ENCODE results near the gene RNF213. TPM values are rescaled to one million over a fixed set of nuclear protein-coding genes. Genes with fewer than 3 reads are reported as not detected.

Gene RNF213
- total and polyA plus RNA-seq, 4 donors: 67.0 to 198 (median 106) TPM

GRCh38 chr17:80331820-80332219, 71.2 kb downstream of the RNF213 start:
- H3K4me1 ChIP-seq (ENCODE audit: control insufficient read depth in 5 of 5, insufficient read depth in 5 of 5, low read length in 5 of 5): no peaks in the 10 kb centered on the region
- no peaks in the 10 kb centered on the region for H3K9me3 ChIP-seq (ENCODE audit: control insufficient read depth in 4 of 4, insufficient read depth in 3 of 4, low read length in 3 of 4)
- H3K36me3 ChIP-seq (ENCODE audit: control insufficient read depth in 4 of 4, insufficient read depth in 4 of 4, low read length in 4 of 4): peaks cover 40 to 54% (median 45%) of the 10 kb centered on the region in 4 donors
- DNase-seq: no peak
- TF ChIP-seq, protein P1, sequence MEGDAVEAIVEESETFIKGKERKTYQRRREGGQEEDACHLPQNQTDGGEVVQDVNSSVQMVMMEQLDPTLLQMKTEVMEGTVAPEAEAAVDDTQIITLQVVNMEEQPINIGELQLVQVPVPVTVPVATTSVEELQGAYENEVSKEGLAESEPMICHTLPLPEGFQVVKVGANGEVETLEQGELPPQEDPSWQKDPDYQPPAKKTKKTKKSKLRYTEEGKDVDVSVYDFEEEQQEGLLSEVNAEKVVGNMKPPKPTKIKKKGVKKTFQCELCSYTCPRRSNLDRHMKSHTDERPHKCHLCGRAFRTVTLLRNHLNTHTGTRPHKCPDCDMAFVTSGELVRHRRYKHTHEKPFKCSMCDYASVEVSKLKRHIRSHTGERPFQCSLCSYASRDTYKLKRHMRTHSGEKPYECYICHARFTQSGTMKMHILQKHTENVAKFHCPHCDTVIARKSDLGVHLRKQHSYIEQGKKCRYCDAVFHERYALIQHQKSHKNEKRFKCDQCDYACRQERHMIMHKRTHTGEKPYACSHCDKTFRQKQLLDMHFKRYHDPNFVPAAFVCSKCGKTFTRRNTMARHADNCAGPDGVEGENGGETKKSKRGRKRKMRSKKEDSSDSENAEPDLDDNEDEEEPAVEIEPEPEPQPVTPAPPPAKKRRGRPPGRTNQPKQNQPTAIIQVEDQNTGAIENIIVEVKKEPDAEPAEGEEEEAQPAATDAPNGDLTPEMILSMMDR (IDR thresholded peaks at IDR 0.05; ENCODE audit: control extremely low read depth, extremely low read depth): no peak
- ATAC-seq (ENCODE audit: insufficient read depth, low FRiP score): no peak
- no peak overlapping the region for H3K27ac ChIP-seq (ENCODE audit: low read depth in 1 of 2, low read length in 1 of 2)
- no peak overlapping the region for H3K4me3 ChIP-seq
- H3K27me3 ChIP-seq (ENCODE audit: control insufficient read depth in 3 of 3, insufficient read depth in 3 of 3, low read length in 2 of 3): no peaks in the 10 kb centered on the region
- H3K9ac ChIP-seq (ENCODE audit: insufficient read depth in 1 of 2, low read length in 2 of 2): no peak overlapping the region
- WGBS, 2 donors: 88 to 92% methylated on average over 10 of the region's 10 CpGs

DNA sequence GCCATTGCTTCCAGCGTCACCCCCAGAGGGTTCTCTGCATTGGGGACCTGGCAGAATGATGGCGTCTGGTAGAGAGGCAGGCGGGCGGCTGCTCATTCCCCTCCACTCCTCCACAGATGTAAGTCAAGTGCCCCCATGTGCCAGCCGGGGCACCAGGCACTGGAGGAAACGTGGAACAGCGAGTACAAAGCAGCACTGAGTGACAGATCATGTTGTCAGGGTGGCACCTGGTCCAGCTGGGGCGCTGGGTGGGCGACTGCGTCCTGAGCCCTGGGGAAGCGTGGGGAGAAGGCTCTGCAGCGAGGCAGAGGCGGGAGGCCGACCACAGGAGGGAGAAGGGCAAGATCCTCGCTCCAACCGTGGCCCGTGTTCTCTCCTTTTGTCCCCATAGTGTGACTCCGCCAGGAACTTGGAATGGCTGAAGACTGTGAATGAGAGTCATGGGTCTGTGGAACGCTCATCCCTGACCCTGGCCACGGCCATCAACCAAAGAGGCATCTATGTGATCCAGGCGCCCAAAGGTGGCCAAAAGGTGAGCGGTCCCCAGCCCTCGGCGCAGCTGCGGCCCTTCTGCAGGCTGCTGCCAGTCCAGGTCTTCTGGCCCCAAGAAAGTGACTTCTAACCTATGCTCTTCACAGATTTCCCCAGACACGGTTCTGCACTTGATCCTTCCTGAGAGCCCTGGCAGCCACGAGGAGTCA, 76.7 kb downstream of the RNF213 start:
- Histone ChIP-seq H3K27ac (ENCODE audit: low read depth in 1 of 2, low read length in 1 of 2) (no peak overlapping the region), H3K36me3 (ENCODE audit: control insufficient read depth in 4 of 4, insufficient read depth in 4 of 4, low read length in 4 of 4) (peaks cover 24 to 62% (median 42%) of the 10 kb centered on the region in 4 donors), H3K27me3 (ENCODE audit: control insufficient read depth in 3 of 3, insufficient read depth in 3 of 3, low read length in 2 of 3) (no peaks in the 10 kb centered on the region), H3K4me1 (ENCODE audit: control insufficient read depth in 5 of 5, insufficient read depth in 5 of 5, low read length in 5 of 5) (no peaks in the 10 kb centered on the region), H3K4me3 (no peak overlapping the region), H3K9ac (ENCODE audit: insufficient read depth in 1 of 2, low read length in 2 of 2) (no peak overlapping the region), H3K9me3 (ENCODE audit: control insufficient read depth in 4 of 4, insufficient read depth in 3 of 4, low read length in 3 of 4) (no peaks in the 10 kb centered on the region)
- DNase-seq: no peak
- 90 to 93% methylated on average over 27 of the region's 27 CpGs for WGBS, 2 donors
- ATAC-seq (ENCODE audit: insufficient read depth, low FRiP score): no peak
- TF ChIP-seq, protein P1 (IDR thresholded peaks at IDR 0.05; ENCODE audit: control extremely low read depth, extremely low read depth): no peak

GRCh38 chr17:80339118-80339517, 78.5 kb downstream of the RNF213 start:
- TF ChIP-seq, protein P1 (IDR thresholded peaks at IDR 0.05; ENCODE audit: control extremely low read depth, extremely low read depth): no peak
- Histone ChIP-seq H3K36me3 (ENCODE audit: control insufficient read depth in 4 of 4, insufficient read depth in 4 of 4, low read length in 4 of 4) (peaks cover 26 to 61% (median 38%) of the 10 kb centered on the region in 4 donors), H3K27me3 (ENCODE audit: control insufficient read depth in 3 of 3, insufficient read depth in 3 of 3, low read length in 2 of 3) (no peaks in the 10 kb centered on the region), H3K4me1 (ENCODE audit: control insufficient read depth in 5 of 5, insufficient read depth in 5 of 5, low read length in 5 of 5) (no peaks in the 10 kb centered on the region), H3K9ac (ENCODE audit: insufficient read depth in 1 of 2, low read length in 2 of 2) (no peak overlapping the region), H3K9me3 (ENCODE audit: control insufficient read depth in 4 of 4, insufficient read depth in 3 of 4, low read length in 3 of 4) (no peaks in the 10 kb centered on the region), H3K27ac (ENCODE audit: low read depth in 1 of 2, low read length in 1 of 2) (no peak overlapping the region), H3K4me3 (no peak overlapping the region)
- no peak for DNase-seq
- WGBS, 2 donors: 94 to 95% methylated on average over 8 of the region's 8 CpGs
- ATAC-seq (ENCODE audit: insufficient read depth, low FRiP score): no peak

Data from lung (tissue), 12 donors.